ENCODE results near the gene TSC22D2. TPM values are rescaled to one million over a fixed set of nuclear protein-coding genes. Genes with fewer than 3 reads are reported as not detected.

The TSC22D2 gene
- total and polyA plus RNA-seq, 2 of the 4 experiments (the other 2 are of a cell fraction), result 12.2 to 20.5 TPM

DNA sequence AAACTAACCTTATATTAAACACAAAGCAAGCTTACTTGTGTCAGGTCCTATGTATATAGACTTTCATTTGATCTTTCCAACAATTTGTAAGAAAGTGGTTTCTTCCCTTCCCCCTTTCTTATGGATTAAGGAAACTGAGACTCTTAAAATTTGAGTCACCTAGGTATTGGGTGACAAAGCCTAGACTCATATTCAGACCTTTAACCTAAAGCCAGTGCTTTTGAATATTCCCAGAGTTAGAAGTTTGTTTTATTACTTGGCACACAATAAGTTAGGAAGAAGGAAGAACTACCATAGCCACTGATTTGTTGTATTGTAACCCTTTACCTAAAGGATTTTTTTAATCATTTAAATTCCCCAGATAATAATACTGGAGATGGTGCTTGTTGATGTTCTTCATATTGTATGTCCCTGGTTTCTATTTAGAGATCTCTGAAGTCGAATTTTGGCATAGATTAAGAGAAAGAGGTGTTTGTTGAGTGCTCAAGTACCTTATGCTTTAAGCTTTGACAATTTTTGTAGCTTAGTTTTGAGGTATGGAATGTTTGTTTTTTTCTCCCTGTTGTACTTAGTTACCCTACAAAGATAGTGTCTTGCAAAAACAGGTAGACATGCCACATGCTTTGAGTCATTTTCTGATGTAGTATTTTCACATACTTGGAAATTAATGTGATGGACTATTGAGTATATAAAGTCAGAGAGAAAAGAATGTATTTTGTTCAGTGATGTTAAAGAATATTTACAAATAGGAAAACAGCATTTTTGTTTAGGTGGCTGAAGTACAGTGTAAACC lies 11.2 kb downstream of the TSC22D2 start:
- H2BK20ac ChIP-seq (ENCODE audit: low read depth, low read length), result no peak overlapping the region
- intact Hi-C loops (cut with micrococcal nuclease) (no loop called here), in situ Hi-C loops (cut with MboI; ENCODE audit: low sequenced_read_pairs) (no loop called here), dilution Hi-C loops (cut with HindIII; ENCODE audit: low sequenced_read_pairs, unreplicated experiment) (no loop called here)
- H3K27ac ChIP-seq (ENCODE audit: insufficient read depth, low read length), result no peak overlapping the region
- no peak overlapping the region for H4K8ac ChIP-seq (ENCODE audit: low read depth in 2 of 2, low read length in 2 of 2)
- peaks cover 89% of the 10 kb centered on the region for H4K20me1 ChIP-seq (ENCODE audit: insufficient read depth, low read length)
- no peaks in the 10 kb centered on the region for H3K9me3 ChIP-seq (ENCODE audit: control insufficient read depth, insufficient read depth, low read length)
- H3K4ac ChIP-seq (ENCODE audit: low read depth, low read length), result no peak overlapping the region
- H2AFZ ChIP-seq (replicated peaks; ENCODE audit: low read length, poor library complexity), result no peak overlapping the region
- peaks cover 13% of the 10 kb centered on the region for H3K4me1 ChIP-seq (ENCODE audit: control insufficient read depth, insufficient read depth, low read length)
- H3K18ac ChIP-seq (ENCODE audit: low read depth, low read length), result no peak overlapping the region
- no peak overlapping the region for H4K91ac ChIP-seq (ENCODE audit: insufficient read depth, low read depth, low read length)
- CTCF ChIA-PET, result no interaction called here
- no peak overlapping the region for H2BK120ac ChIP-seq (ENCODE audit: low read depth, low read length)
- H3K56ac ChIP-seq (ENCODE audit: extremely low read depth, insufficient read depth, low read length), result no peak overlapping the region
- H3K4me3 ChIP-seq (ENCODE audit: insufficient read depth, low read depth, low read length), result no peak overlapping the region
- no peak overlapping the region for H4K5ac ChIP-seq (ENCODE audit: low read depth, low read length)
- H2AK9ac ChIP-seq (replicated peaks; ENCODE audit: low read depth, low read length, poor library complexity), result no peak overlapping the region
- POLR2A ChIA-PET (ENCODE audit: unreplicated experiment), result no interaction called here
- H3K14ac ChIP-seq (replicated peaks; ENCODE audit: low read depth, low read length), result no peak overlapping the region
- ATAC-seq (ENCODE audit: low read depth) (no peak), DNase-seq (no peak)
- H2AK5ac ChIP-seq (ENCODE audit: low read depth, low read length), result no peak overlapping the region
- H3K36me3 ChIP-seq (ENCODE audit: control insufficient read depth, insufficient read depth, low read length), result no peaks in the 10 kb centered on the region; the same call in 1 of the 2 replicates
- H3K79me1 ChIP-seq (ENCODE audit: low read depth in 1 of 2, low read length in 2 of 2), result peaks cover 0 to 23% of the 10 kb centered on the region in 2 experiments; a peak in 2 of 4 replicates
- no peaks in the 10 kb centered on the region; the same call in 1 of the 2 replicates for H3K9me1 ChIP-seq (ENCODE audit: insufficient read depth, low read length)
- no peak overlapping the region for H2BK15ac ChIP-seq (ENCODE audit: low read depth, low read length)
- no peak overlapping the region; the same call in 1 of the 2 replicates for H3K4me2 ChIP-seq (ENCODE audit: low read depth, low read length)
- no peak overlapping the region for H3K9ac ChIP-seq (ENCODE audit: low read depth, low read length)
- no peak overlapping the region for H3K23ac ChIP-seq (ENCODE audit: low read depth, low read length)
- no CpG with 5 or more reads among the region's 1 CpG for WGBS, 2 experiments (ENCODE audit: extremely low coverage in 2 of 2, insufficient read length in 1 of 2)
- BruUV-seq (replicated peaks), result no TSS peak
- H2BK5ac ChIP-seq (ENCODE audit: low read depth, low read length, poor library complexity, severe bottlenecking), result no peak overlapping the region
- H3K27me3 ChIP-seq (ENCODE audit: control insufficient read depth, insufficient read depth, low read length), result no peaks in the 10 kb centered on the region
- TF ChIP-seq NFE2L2 (IDR thresholded peaks at IDR 0.05; ENCODE audit: low read depth, low read length) (no peak), BHLHE40 (IDR thresholded peaks at IDR 0.05; ENCODE audit: low read depth, low read length) (no peak), FOS (IDR thresholded peaks at IDR 0.05; ENCODE audit: low read depth, low read length) (no peak), RAD21 (IDR thresholded peaks at IDR 0.05; ENCODE audit: low read length) (no peak), MAFK (IDR thresholded peaks at IDR 0.05; ENCODE audit: low read depth, low read length) (no peak), RFX5 (IDR thresholded peaks at IDR 0.05; ENCODE audit: low read depth, low read length) (no peak), CHD1 (IDR thresholded peaks at IDR 0.05; ENCODE audit: low read depth, low read length) (no peak), RCOR1 (IDR thresholded peaks at IDR 0.05; ENCODE audit: insufficient replicate concordance, low read length) (no peak), POLR2A (IDR thresholded peaks at IDR 0.05; ENCODE audit: low read depth, low read length) (no peak), MXI1 (IDR thresholded peaks at IDR 0.05; ENCODE audit: borderline replicate concordance, low read depth, low read length) (no peak), SMC3 (IDR thresholded peaks at IDR 0.05; ENCODE audit: low read depth, low read length) (no peak), CEBPB (IDR thresholded peaks at IDR 0.05; ENCODE audit: low read depth, low read length) (no peak)
- TF ChIP-seq, protein P1, sequence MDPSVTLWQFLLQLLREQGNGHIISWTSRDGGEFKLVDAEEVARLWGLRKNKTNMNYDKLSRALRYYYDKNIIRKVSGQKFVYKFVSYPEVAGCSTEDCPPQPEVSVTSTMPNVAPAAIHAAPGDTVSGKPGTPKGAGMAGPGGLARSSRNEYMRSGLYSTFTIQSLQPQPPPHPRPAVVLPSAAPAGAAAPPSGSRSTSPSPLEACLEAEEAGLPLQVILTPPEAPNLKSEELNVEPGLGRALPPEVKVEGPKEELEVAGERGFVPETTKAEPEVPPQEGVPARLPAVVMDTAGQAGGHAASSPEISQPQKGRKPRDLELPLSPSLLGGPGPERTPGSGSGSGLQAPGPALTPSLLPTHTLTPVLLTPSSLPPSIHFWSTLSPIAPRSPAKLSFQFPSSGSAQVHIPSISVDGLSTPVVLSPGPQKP (IDR thresholded peaks at IDR 0.05; ENCODE audit: borderline replicate concordance, low read depth, low read length), result no peak
- TF ChIP-seq, protein P2, sequence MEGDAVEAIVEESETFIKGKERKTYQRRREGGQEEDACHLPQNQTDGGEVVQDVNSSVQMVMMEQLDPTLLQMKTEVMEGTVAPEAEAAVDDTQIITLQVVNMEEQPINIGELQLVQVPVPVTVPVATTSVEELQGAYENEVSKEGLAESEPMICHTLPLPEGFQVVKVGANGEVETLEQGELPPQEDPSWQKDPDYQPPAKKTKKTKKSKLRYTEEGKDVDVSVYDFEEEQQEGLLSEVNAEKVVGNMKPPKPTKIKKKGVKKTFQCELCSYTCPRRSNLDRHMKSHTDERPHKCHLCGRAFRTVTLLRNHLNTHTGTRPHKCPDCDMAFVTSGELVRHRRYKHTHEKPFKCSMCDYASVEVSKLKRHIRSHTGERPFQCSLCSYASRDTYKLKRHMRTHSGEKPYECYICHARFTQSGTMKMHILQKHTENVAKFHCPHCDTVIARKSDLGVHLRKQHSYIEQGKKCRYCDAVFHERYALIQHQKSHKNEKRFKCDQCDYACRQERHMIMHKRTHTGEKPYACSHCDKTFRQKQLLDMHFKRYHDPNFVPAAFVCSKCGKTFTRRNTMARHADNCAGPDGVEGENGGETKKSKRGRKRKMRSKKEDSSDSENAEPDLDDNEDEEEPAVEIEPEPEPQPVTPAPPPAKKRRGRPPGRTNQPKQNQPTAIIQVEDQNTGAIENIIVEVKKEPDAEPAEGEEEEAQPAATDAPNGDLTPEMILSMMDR (conservative IDR thresholded peaks at IDR 0.05; ENCODE audit: low read depth, low read length), result no peak
- TF ChIP-seq, protein P3, sequence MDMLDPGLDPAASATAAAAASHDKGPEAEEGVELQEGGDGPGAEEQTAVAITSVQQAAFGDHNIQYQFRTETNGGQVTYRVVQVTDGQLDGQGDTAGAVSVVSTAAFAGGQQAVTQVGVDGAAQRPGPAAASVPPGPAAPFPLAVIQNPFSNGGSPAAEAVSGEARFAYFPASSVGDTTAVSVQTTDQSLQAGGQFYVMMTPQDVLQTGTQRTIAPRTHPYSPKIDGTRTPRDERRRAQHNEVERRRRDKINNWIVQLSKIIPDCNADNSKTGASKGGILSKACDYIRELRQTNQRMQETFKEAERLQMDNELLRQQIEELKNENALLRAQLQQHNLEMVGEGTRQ (IDR thresholded peaks at IDR 0.05; ENCODE audit: low read depth, low read length), result no peak
